Ramos (cell line): Measurements from ENCODE around the gene NEURL3.
"Not testable (repeated sequence)": the region's sequence is repeated elsewhere in the genome, so short reads cannot be mapped to it uniquely, and the experiment has no call there.

Source experiments
- in situ Hi-C: fragments of 300-500 bp; cut with MboI; formaldehyde crosslinking; loops from one replicate; pipeline ENCODE4 v1.14.3; 2022; ENCODE audit warnings: low sequenced_read_pairs; ENCODE audit not compliant: unreplicated experiment

The NEURL3 gene

DNA sequence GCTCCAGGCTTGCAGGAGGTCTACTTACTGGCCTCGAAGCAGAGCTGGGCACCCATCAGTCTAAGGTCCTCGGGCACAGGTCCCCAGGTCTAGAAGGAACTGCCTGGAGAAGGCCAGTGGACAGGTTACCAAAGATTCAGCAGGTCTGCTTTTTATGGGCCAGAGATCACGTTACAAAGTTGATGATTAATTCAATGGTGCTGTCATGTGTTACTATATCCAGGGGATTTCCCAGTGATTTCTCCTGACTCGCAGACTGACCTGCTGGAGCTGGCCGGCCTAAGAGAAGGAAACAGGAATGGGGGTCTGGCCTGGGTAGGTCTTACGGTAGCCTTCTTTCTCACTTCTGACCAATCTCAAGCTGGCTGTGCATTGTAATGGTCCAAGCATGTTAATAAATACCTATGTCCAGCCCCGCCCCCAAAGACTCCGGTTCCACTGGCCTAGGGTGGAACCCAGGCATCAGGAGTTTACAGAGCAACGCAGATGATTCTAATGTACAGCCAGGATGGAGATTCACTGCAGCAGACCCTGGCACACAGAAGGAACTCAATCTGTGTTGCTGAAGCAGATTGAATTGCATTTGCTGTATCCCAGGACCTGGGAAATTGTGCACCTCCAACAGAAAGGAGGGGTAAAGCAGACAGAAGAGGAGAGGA, at the start of gene NEURL3:
TSS of gene NEURL3 (minus strand) at position 127 of the 659 bp plus-strand sequence. CDS start at position 56, 71 bp downstream.
- in situ Hi-C loops: loop anchor here (25.0 kb wide), 1 partner anchor 393 kb away; the partner anchor contains the start of gene ADRA2B

DNA sequence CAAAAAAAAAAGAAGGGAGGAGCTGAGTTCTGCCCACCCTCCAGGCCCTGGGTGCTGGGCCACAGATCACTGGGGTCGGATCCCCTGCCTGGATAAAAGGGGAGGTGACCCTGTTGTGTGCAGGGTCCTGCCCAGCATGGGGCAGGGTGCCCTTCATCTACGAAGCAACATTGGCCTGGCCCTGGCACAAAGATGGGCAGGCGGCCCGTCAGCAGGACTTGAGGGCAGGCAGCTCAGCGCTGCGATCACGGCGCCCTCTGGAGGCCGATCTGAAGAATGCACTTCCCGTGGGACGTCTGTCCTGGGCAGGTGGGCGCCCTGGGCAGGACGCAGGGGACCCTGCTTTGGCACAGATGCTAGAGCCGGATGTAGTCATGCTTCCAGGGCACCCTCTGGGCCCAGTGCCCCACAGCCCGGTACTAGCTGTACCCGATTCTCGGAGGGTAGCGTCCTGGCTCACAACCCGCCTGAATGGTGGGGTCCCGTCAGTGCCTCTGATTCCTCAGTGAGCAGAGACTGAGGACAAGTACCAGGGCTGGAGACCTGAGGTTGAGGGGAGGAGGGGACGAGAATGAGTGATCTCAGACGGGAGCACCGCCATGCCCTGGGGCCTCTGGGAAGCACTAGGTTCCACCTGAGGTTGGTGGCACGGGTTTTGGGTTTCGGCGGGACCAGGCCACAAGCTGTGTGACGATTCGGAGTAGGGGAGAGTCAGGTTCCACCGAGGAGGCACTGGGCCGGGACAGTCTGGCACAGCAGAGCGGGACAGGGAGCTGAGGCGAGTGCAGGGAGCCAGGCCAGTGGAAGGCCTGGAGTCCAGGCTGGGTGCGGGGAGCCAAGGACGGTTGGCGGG, 49.4 kb upstream of the NEURL3 start:
- in situ Hi-C loops: no loop called here

- in situ Hi-C loops: not testable (repeated sequence)
These were observed 48.8 kb upstream of the NEURL3 start for GRCh38 chr2:96553957-96554292.

DNA sequence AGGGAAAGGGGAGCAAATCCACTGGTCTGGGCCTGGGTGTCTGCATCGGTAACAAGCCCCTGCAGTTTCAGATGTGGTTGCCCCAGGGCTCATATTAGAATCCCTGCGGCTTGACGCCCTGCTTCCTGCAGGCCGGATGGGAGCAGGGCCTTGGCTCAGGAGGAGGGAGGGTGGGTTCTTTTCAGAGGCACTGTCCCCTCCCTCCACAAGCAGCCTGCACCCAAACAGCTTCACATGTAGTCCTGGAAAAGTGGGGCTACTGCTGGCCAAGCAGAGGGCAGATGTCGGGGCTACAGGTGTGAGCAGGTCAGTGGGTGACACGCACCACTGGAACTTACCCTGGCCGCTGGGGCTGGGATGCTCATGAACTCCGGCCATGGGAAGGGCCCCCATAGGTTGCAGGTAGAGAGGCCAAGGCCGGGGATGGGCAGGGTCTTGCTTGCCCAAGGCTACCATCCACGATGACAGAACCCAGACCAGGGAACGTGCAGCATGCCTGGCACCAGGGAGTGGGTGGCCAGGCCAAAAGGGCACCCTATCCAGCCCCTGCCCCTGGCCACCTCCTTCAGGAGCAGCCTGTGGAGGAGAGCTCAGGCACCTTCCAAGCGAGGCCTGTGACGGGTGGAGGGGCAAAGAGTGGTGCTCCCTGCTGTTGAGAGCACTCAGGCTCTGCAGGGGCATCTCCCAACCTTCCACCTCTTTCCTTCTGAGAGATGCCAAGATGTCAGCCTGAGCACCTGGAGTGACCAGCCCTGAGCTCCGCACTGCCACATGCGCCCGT, 48.2 kb upstream of the NEURL3 start:
- in situ Hi-C loops: no loop called here

DNA sequence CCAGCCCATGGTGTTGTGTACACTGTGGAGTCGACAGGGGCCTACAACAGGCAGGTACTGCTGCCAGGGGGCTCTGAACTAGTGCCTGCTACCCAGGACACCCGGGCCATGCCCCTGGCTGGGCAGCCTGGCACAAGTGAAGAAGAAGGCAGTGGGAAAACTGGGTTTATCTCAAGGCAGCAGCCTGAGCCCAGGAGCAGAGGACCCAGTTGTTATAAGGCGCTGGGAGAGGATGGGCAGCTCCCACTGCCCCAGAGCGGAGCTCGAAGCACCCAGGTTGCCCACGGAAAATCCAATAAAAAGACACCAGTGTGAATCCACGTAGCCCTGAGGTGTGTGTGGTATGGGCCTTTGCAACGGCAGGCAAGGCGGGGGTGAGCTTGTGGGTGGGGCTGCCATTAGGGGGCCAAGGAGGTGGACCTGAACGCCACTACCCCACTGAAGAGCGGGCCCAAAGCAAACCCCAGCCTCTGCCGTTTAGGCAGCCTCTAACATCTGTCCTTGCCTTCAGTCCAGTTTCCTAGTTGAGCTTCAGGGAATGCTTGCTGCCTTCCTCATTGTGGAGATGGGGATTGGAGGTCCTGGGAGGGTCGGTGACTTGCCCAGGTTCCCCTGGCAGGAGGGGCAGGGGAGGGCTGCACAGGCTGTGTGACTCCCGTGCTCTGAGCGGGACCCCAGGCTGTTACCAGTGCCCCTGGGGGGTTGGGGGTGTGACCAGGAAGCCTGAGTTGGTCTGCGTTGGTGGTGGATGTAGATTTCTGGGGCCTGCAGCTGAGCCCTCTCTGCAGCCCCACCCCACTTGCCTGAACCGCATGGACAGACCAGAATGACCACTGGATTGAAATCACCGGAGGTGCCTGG, 47.4 kb upstream of the NEURL3 start:
- in situ Hi-C loops: no loop called here

- in situ Hi-C loops: no loop called here
These were observed 46.6 kb upstream of the NEURL3 start for GRCh38 chr2:96551605-96552314.

GRCh38 chr2:96550787-96551604, 45.8 kb upstream of the NEURL3 start:
- in situ Hi-C loops: no loop called here

GRCh38 chr2:96549967-96550786, 45.0 kb upstream of the NEURL3 start:
- in situ Hi-C loops: no loop called here

GRCh38 chr2:96549466-96549785, 44.3 kb upstream of the NEURL3 start:
- in situ Hi-C loops: no loop called here

- in situ Hi-C loops: no loop called here
These were observed 43.7 kb upstream of the NEURL3 start for GRCh38 chr2:96548558-96549465.

- in situ Hi-C loops: no loop called here
These were observed 42.6 kb upstream of the NEURL3 start for GRCh38 chr2:96547731-96548171.

DNA sequence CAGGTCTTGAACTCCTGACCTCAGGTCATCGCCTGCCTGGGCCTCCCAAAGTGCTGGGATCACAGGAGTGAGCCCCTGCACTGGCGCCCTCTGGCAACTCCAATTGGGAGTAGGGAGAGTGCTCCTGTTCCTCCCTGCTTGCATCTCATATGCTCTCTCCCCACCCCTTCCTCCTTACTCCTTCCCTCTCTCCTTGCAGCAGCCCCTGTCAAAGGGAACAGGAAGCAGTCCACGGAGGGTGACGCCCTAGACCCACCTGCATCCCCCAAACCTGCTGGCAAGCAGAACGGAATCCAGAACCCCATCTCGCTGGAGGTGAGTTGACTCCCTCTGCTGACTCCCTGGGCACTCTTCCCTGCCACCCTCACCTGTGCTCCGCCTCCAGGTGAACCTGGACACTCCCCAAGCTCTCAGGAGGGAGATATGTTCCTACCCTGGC, 42.1 kb upstream of the NEURL3 start:
- in situ Hi-C loops: no loop called here

DNA sequence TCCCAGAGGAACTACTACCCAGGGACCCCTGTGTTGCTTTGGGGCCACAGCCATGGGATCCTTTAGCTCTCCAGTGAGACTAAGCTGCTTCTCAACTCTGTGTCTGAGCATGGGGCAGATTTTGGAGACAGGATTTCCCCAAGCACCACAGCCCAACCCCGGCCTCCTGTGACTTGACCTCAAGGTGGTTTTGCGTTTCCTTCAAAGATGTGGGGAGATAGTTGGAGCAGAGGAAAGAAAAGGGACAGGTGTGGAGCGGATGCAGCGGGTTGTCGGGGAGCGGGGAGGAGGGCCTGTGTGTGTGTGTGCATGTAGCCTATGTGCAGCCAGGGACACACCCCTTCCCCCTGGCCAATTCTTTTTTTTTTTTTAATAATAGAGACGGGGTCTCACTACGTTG, 41.6 kb upstream of the NEURL3 start:
- in situ Hi-C loops: no loop called here

DNA sequence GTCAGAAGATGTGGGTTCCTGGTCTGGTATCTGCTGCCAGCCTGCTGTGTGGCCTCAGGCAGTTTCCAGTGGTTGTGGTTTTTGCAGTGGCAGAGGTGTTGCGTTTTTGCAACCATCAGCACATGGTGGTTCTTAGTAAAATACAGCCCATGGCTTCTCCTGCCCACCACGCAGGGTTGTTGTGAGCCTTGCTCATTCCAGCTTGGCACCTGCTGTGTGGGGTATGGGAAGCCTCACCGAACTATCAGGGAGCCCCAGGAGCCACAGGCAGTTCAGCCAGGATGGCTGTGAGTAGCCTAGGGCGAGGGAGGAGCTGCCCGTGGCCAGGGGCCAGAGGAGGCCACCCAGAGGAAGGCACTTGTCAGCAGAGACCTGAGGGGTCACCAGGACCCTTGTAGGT, 41.2 kb upstream of the NEURL3 start:
- in situ Hi-C loops: no loop called here

- in situ Hi-C loops: no loop called here
These were observed 37.3 kb upstream of the NEURL3 start for GRCh38 chr2:96542357-96542977.

DNA sequence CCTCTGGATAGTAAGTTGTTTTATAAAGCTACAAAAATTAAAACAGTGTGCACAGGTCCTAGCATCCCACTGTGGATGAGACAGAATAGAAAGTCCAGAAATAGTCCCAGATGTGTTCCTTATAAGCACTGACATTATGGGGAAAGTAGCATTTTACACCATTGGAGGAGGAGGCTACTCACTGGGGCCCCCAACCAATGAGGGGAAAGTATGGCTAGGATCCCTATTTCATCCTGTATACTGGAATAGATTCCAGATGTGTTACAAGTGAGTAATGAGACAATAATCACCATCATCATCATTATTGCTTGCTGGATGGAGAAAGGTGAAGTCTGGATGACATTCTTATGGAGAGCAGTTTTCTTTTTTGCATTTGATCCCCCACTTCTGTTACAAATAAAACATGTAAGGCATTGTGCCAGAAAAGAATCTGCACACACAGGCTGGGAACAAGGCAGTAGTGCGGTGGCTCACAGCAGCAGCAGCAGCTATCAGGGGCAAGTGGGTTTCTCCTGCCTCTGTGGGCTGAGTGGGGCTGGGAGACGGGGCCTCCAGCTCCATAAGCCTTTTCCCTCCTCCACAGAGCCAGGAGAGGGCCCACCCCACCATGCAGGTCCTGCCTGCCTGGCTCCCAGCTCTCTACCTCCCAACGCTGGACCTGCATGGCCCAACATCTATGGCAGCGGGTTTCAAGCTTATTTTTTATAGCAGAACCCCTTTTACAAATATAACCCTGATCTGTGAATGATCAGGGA, 36.4 kb upstream of the NEURL3 start:
- in situ Hi-C loops: no loop called here
